Calu3 (cell line): ENCODE measurements around the gene SLC38A8. TPM values are rescaled to one million over a fixed set of nuclear protein-coding genes. Genes with fewer than 3 reads are reported as not detected.

Experiments used
- BruUV-seq: library from RNA; stranded (reverse); fragments of 400-500 nt; replicated peaks from 2 replicates; lab custom pipeline; 2021; lab: Mats Ljungman, UMichigan
- CTCF ChIA-PET: fragments of 300-600 bp; sonication (Branson Sonifier 250); formaldehyde crosslinking; loops from one replicate; lab custom pipeline; 2022; ENCODE audit warnings: antibody characterized with exemption; lab: Charles Lee
- DNase-seq: peaks from one replicate; pipeline ENCODE4 v3.0.0; 2022
- H3K27ac Mint-ChIP-seq: one replicate; pipeline ENCODE4 v1.8.0; 2022; ENCODE audit warnings: mixed read lengths; ENCODE audit not compliant: unreplicated experiment
- H3K27me3 Mint-ChIP-seq: one replicate; pipeline ENCODE4 v1.8.0; 2022; ENCODE audit warnings: mixed read lengths; ENCODE audit not compliant: unreplicated experiment
- H3K36me3 Mint-ChIP-seq: one replicate; pipeline ENCODE4 v1.8.0; 2022; ENCODE audit warnings: mild to moderate bottlenecking, moderate library complexity, mixed read lengths; ENCODE audit not compliant: insufficient read depth, unreplicated experiment
- H3K4me1 Mint-ChIP-seq: one replicate; pipeline ENCODE4 v1.8.0; 2022; ENCODE audit warnings: mild to moderate bottlenecking, low read depth, mixed read lengths; ENCODE audit not compliant: unreplicated experiment
- H3K4me3 Mint-ChIP-seq: one replicate; pipeline ENCODE4 v1.8.0; 2022; ENCODE audit warnings: mild to moderate bottlenecking, low read depth, moderate library complexity, mixed read lengths; ENCODE audit not compliant: unreplicated experiment
- H3K9me3 Mint-ChIP-seq: one replicate; pipeline ENCODE4 v1.8.0; 2022; ENCODE audit warnings: low read depth, mixed read lengths; ENCODE audit not compliant: unreplicated experiment
- intact Hi-C: fragments of 100-400 bp; cut with micrococcal nuclease; formaldehyde crosslinking; loops from one replicate; pipeline ENCODE4 v1.10.0; 2022; ENCODE audit not compliant: unreplicated experiment
- total RNA-seq: library from RNA; stranded (reverse); gene quantifications from 2 replicates; pipeline ENCODE4 v1.2.3, GENCODE V29; 2022
- TF ChIP-seq, protein P1 (sequence below): fragments of 200-600 bp; IDR thresholded peaks from one replicate; pipeline ENCODE4 v1.8.0; 2022; ENCODE audit warnings: antibody characterized with exemption; ENCODE audit not compliant: unreplicated experiment

SLC38A8 gene
- total RNA-seq, 1 experiment from 2014 or later = not detected

DNA sequence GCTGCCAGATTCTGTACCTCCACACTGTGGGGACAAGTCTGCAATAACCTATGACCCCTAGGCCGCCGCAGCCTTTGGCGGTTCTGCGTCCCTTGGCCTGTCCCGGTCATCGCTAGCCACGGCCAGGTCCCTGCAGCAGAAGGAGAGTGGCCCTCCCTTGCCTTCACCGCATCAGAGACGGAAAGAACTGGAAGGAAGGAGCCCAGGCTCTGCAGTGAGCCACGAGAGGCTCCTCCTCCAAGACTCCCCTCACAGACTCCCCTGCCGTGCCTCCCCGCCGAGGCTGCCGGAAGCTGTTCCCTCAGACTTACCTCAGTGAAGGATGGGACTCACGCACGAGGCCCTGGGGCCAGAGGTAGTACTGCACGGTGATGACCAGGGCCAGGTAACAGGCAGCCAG lies 11.0 kb downstream of the SLC38A8 start:
- no peaks in the 10 kb centered on the region for H3K4me1 Mint-ChIP-seq
- H3K9me3 Mint-ChIP-seq = no peaks in the 10 kb centered on the region
- H3K36me3 Mint-ChIP-seq = no peaks in the 10 kb centered on the region
- TF ChIP-seq, protein P1, sequence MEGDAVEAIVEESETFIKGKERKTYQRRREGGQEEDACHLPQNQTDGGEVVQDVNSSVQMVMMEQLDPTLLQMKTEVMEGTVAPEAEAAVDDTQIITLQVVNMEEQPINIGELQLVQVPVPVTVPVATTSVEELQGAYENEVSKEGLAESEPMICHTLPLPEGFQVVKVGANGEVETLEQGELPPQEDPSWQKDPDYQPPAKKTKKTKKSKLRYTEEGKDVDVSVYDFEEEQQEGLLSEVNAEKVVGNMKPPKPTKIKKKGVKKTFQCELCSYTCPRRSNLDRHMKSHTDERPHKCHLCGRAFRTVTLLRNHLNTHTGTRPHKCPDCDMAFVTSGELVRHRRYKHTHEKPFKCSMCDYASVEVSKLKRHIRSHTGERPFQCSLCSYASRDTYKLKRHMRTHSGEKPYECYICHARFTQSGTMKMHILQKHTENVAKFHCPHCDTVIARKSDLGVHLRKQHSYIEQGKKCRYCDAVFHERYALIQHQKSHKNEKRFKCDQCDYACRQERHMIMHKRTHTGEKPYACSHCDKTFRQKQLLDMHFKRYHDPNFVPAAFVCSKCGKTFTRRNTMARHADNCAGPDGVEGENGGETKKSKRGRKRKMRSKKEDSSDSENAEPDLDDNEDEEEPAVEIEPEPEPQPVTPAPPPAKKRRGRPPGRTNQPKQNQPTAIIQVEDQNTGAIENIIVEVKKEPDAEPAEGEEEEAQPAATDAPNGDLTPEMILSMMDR = no peak
- CTCF ChIA-PET = interaction anchor here (1.1 kb wide), 1 partner anchor 11 kb away, joined by 3 read pairs; the partner anchor contains the start of gene SLC38A8
- DNase-seq = no peak
- peaks cover 89% of the 10 kb centered on the region for H3K27me3 Mint-ChIP-seq
- no TSS peak for BruUV-seq
- H3K27ac Mint-ChIP-seq = no peak overlapping the region
- no peak overlapping the region for H3K4me3 Mint-ChIP-seq
- intact Hi-C loops = no loop called here

DNA sequence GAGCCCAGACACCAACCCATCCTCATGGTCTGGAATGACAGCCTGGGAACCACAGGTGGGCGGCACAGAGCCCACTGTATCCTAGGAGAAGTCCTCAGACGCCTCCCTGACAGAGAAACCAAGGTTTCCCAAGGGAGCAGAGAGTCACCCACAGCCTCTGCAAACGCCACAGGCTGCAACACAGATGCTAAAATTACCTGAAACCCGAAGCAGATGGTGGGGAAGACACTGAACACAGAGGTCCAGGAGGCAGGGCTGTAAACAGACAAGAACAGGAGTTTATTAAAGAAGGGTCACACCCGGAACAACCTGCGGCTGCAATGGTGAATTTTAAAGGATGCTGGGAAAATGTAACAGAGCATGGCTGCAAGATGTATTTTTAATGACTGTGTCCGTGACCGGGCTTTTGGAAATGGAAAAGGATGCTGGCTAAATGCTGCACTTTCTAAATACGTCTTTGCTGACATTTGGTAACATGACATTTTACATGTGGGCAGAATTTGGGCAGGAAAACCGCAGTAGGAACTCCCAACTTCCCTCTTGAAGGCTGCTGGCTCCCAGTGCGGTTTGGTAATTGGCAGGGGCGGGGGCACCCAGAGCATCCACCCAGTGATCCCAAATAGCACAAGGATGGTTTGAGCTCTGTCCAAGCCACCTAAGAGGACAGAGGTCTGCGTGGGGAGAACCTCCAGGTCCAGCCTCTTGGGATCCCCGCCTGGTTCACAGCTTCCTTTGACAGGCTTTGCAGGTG lies 13.1 kb downstream of the SLC38A8 start:
- CTCF ChIA-PET = no interaction called here
- Mint-ChIP-seq H3K27me3 (peaks cover 74% of the 10 kb centered on the region), H3K36me3 (no peaks in the 10 kb centered on the region), H3K4me1 (no peaks in the 10 kb centered on the region), H3K9me3 (no peaks in the 10 kb centered on the region), H3K4me3 (no peak overlapping the region), H3K27ac (no peak overlapping the region)
- TF ChIP-seq, protein P1 = no peak
- intact Hi-C loops = no loop called here
- BruUV-seq = no TSS peak
- DNase-seq = no peak

DNA sequence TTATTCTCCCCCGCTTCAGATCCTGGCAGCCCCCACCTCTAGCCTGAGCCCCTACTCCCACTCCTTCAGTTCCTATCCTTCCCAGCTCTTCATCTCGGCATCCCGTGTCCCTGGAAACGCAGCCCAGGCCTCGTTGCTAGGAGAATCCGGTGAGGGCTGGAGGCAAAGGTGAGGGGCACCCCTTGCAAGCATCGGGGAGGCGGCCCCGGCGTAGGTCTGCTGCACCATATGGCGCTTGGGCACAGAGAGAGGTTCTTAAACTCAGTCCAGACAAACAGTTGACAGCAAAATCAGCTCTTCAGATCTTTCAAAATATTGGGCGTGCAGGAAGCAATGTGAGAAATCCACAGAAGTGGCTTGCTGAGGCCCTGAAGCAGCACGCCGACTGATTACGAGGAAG lies 15.0 kb downstream of the SLC38A8 start:
- no peak overlapping the region for H3K27ac Mint-ChIP-seq
- intact Hi-C loops = no loop called here
- no peak overlapping the region for H3K4me3 Mint-ChIP-seq
- no peaks in the 10 kb centered on the region for H3K9me3 Mint-ChIP-seq
- DNase-seq = no peak
- TF ChIP-seq, protein P1 = no peak
- peaks cover 72% of the 10 kb centered on the region for H3K27me3 Mint-ChIP-seq
- CTCF ChIA-PET = interaction anchor here (0.7 kb wide), 1 partner anchor 32 kb away, joined by 6 read pairs; no protein-coding TSS in a partner anchor
- H3K4me1 Mint-ChIP-seq = no peaks in the 10 kb centered on the region
- BruUV-seq = no TSS peak
- H3K36me3 Mint-ChIP-seq = no peaks in the 10 kb centered on the region

DNA sequence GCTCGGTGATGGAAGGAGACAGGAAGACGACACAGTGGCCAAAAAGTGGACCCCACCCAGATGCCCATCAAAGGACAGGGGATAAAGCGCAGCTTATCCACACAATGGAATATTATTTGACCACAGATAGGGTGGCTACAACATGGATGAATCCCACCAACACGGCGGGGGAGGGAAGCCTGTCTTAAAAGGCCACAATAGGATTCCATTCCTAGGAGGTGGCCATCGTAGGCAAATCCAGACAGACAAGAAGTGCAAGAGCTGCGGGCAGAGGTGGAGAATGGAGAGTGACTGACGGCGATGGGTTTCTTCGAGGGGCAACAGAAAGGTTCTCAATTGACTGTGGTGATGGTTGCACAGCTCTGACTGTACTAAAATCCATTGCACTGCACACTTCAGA lies 16.0 kb downstream of the SLC38A8 start:
- intact Hi-C loops = no loop called here
- peaks cover under 1% of the 10 kb centered on the region for H3K9me3 Mint-ChIP-seq
- H3K4me1 Mint-ChIP-seq = no peaks in the 10 kb centered on the region
- no peaks in the 10 kb centered on the region for H3K36me3 Mint-ChIP-seq
- DNase-seq = no peak
- peaks cover 78% of the 10 kb centered on the region for H3K27me3 Mint-ChIP-seq
- BruUV-seq = no TSS peak
- TF ChIP-seq, protein P1 = no peak
- CTCF ChIA-PET = no interaction called here
- H3K4me3 Mint-ChIP-seq = no peak overlapping the region
- H3K27ac Mint-ChIP-seq = no peak overlapping the region
